SK-N-SH (cell line): ENCODE measurements around the gene CFAP97. TPM values are rescaled to one million over a fixed set of nuclear protein-coding genes. Genes with fewer than 3 reads are reported as not detected.

Experiments used
- CTCF ChIA-PET: fragments of 300-600, 350-600 bp; formaldehyde crosslinking; extraction: SDS; loops from one replicate; lab custom pipeline; 2021; lab: Yijun Ruan, JAX
- POLR2A ChIA-PET: fragments of 350-600 bp; sonication (Branson Sonifier 250); formaldehyde crosslinking; extraction: SDS; loops from one replicate; lab custom pipeline; 2020; ENCODE audit warnings: antibody characterized with exemption, inconsistent platforms; lab: Yijun Ruan, JAX
- DNase-seq: peaks from one replicate; pipeline ENCODE4 v3.0.0; 2012
- H2AFZ ChIP-seq: fragments of 200-600 bp; sonication (generic); 2 replicates; pipeline ENCODE4 v1.8.1; 2016; ENCODE audit warnings: antibody characterized with exemption, mild to moderate bottlenecking, low read depth
- H3F3A ChIP-seq: fragments of 200-600 bp; sonication (generic); replicated peaks from 2 replicates; pipeline ENCODE3; 2016; ENCODE audit warnings: antibody characterized with exemption, mild to moderate bottlenecking; ENCODE audit not compliant: insufficient read depth
- H3K27ac ChIP-seq, 2 experiments: fragments of 200-500 bp in 1 of 2; fragments of 200-600 bp in 1 of 2; sonication (Bioruptor generic) in 1 of 2; sonication (generic), shearing (Covaris generic) in 1 of 2; 2 replicates each; pipeline versions ENCODE4 v1.5.1 to v1.6.1; 2014 to 2016; ENCODE audit warnings: low read depth in 2 of 2, inconsistent platforms in 1 of 2, low read length in 1 of 2, mild to moderate bottlenecking in 1 of 2, mixed read lengths in 1 of 2
- H3K27me3 ChIP-seq: fragments of 200-600 bp; sonication (generic), shearing (Covaris generic); 2 replicates; pipeline ENCODE4 v1.6.1; 2016; ENCODE audit warnings: mixed run types; ENCODE audit not compliant: insufficient read depth
- H3K36me3 ChIP-seq, 2 experiments: fragments of 200-500 bp in 1 of 2; fragments of 200-600 bp in 1 of 2; sonication (Bioruptor generic) in 1 of 2; sonication (generic) in 1 of 2; replicated peaks in 1 of 2; 2 replicates each; pipeline versions ENCODE3 to v1.5.1; 2014 to 2016; ENCODE audit warnings: low read length in 1 of 2, mild to moderate bottlenecking in 1 of 2; ENCODE audit not compliant: insufficient read depth in 2 of 2, control insufficient read depth in 1 of 2
- H3K4me1 ChIP-seq, 2 experiments: fragments of 200-500 bp in 1 of 2; fragments of 200-600 bp in 1 of 2; sonication (Bioruptor generic) in 1 of 2; sonication (generic), shearing (Covaris generic) in 1 of 2; 2 replicates each; pipeline versions ENCODE4 v1.5.1 to v1.6.1; 2014 to 2016; ENCODE audit warnings: low read depth in 1 of 2, low read length in 1 of 2, mixed run types in 1 of 2; ENCODE audit not compliant: insufficient read depth in 2 of 2, control insufficient read depth in 1 of 2
- H3K4me2 ChIP-seq: fragments of 200-600 bp; sonication (generic), shearing (Covaris generic); 2 replicates; pipeline ENCODE4 v1.6.1; 2017; ENCODE audit warnings: mixed run types
- H3K4me3 ChIP-seq, 2 experiments: fragments of 200-500 bp in 1 of 2; fragments of 200-600 bp in 1 of 2; sonication (Bioruptor generic) in 1 of 2; sonication (generic), shearing (Covaris generic) in 1 of 2; 2 replicates each; pipeline versions ENCODE4 v1.5.1 to v1.8.1; 2014 to 2016; ENCODE audit warnings: low read depth in 2 of 2, inconsistent platforms in 1 of 2, low read length in 1 of 2, mild to moderate bottlenecking in 1 of 2, mixed read lengths in 1 of 2, moderate library complexity in 1 of 2
- H3K79me2 ChIP-seq: fragments of 200-600 bp; sonication (generic); 2 replicates; pipeline ENCODE4 v1.8.1; 2017; ENCODE audit warnings: mild to moderate bottlenecking; ENCODE audit not compliant: insufficient read depth
- H3K9ac ChIP-seq: fragments of 200-600 bp; sonication (generic); 2 replicates; pipeline ENCODE4 v1.6.1; 2017; ENCODE audit warnings: mixed run types
- H3K9me2 ChIP-seq: fragments of 200-600 bp; sonication (generic); 2 replicates; pipeline ENCODE4 v1.6.1; 2017; ENCODE audit warnings: mixed run types
- H3K9me3 ChIP-seq: fragments of 200-600 bp; sonication (generic); 2 replicates; pipeline ENCODE4 v1.6.1; 2017; ENCODE audit warnings: mixed run types, mild to moderate bottlenecking, moderate library complexity
- H4K20me1 ChIP-seq: fragments of 200-600 bp; sonication (generic); 2 replicates; pipeline ENCODE4 v1.6.1; 2017; ENCODE audit warnings: mild to moderate bottlenecking, mixed run types; ENCODE audit not compliant: insufficient read depth
- ELF1 ChIP-seq: IDR thresholded peaks from 2 replicates; pipeline ENCODE4 v1.4.0; 2012
- EP300 ChIP-seq, 2 experiments: IDR thresholded peaks; 2 replicates each; pipeline versions ENCODE4 v1.4.0 to v1.6.1; 2012; ENCODE audit warnings: borderline replicate concordance in 1 of 2, low read depth in 1 of 2, low read length in 1 of 2
- EZH2phosphoT487 ChIP-seq: fragments of 200-600 bp; sonication (generic); IDR thresholded peaks from 2 replicates; pipeline ENCODE4 v1.6.1; 2017; ENCODE audit warnings: low read depth, mixed run types, mild to moderate bottlenecking, antibody characterized with exemption, moderate library complexity, borderline replicate concordance
- FOSL2 ChIP-seq: IDR thresholded peaks from 2 replicates; pipeline ENCODE4 v1.4.0; 2012; ENCODE audit warnings: low read depth, mild to moderate bottlenecking, moderate library complexity, borderline replicate concordance
- GABPA ChIP-seq: IDR thresholded peaks from 2 replicates; pipeline ENCODE4 v1.4.0; 2012; ENCODE audit warnings: low read depth, mild to moderate bottlenecking
- IRF3 ChIP-seq: fragments of 150-350 bp; IDR thresholded peaks from 2 replicates; pipeline ENCODE4 v1.6.1; 2016; ENCODE audit warnings: mild to moderate bottlenecking, low read depth, low read length
- MAX ChIP-seq: IDR thresholded peaks from 2 replicates; pipeline ENCODE4 v1.4.0; 2012; ENCODE audit warnings: low read depth
- MEF2A ChIP-seq: IDR thresholded peaks from 2 replicates; pipeline ENCODE4 v1.4.0; 2012; ENCODE audit warnings: low read depth, borderline replicate concordance
- MXI1 ChIP-seq: IDR thresholded peaks from 2 replicates; pipeline ENCODE4 v1.6.1; 2012; ENCODE audit warnings: mild to moderate bottlenecking, low read depth, low read length, improper control_type of control experiment
- NFIC ChIP-seq: IDR thresholded peaks from 2 replicates; pipeline ENCODE4 v1.4.0; 2012; ENCODE audit warnings: borderline replicate concordance
- NRF1 ChIP-seq: IDR thresholded peaks from 2 replicates; pipeline ENCODE4 v1.6.1; 2012; ENCODE audit warnings: low read depth, mild to moderate bottlenecking, low read length
- PBX3 ChIP-seq: IDR thresholded peaks from 2 replicates; pipeline ENCODE4; 2012
- RAD21 ChIP-seq: IDR thresholded peaks from 2 replicates; pipeline ENCODE4 v1.6.1; 2012; ENCODE audit warnings: mild to moderate bottlenecking, low read length
- RFX5 ChIP-seq: IDR thresholded peaks from 2 replicates; pipeline ENCODE4 v1.6.1; 2012; ENCODE audit warnings: mild to moderate bottlenecking, improper control_type of control experiment, low read length
- RXRA ChIP-seq: IDR thresholded peaks from 2 replicates; pipeline ENCODE4 v1.4.0; 2012; ENCODE audit warnings: low read depth, mild to moderate bottlenecking, borderline replicate concordance
- SIN3A ChIP-seq: IDR thresholded peaks from 2 replicates; pipeline ENCODE4 v1.6.1; 2012; ENCODE audit warnings: low read depth, mild to moderate bottlenecking, low read length, moderate library complexity, borderline replicate concordance
- TEAD4 ChIP-seq: IDR thresholded peaks from 2 replicates; pipeline ENCODE4 v1.4.0; 2012; ENCODE audit warnings: mild to moderate bottlenecking, borderline replicate concordance; ENCODE audit not compliant: insufficient read depth
- USF2 ChIP-seq: fragments of 150-350 bp; IDR thresholded peaks from 2 replicates; pipeline ENCODE4 v1.6.1; 2017; ENCODE audit warnings: antibody characterized with exemption, low read length, low read depth, borderline replicate concordance
- YY1 ChIP-seq: IDR thresholded peaks from 2 replicates; pipeline ENCODE4 v1.4.0; 2012; ENCODE audit warnings: low read depth, mild to moderate bottlenecking
- ZBTB33 ChIP-seq: IDR thresholded peaks from 2 replicates; pipeline ENCODE4 v1.4.0; 2012; ENCODE audit warnings: low read depth, borderline replicate concordance
- WGBS: methylation state at CpG from one replicate; pipeline ENCODE4 v1.1.6; 2017; ENCODE audit warnings: low lambda C conversion rate; 5-methylcytosine and 5-hydroxymethylcytosine counted together
- polyA plus RNA-seq, 3 experiments: library from polyadenylated mRNA; depleted of rRNA; stranded (reverse); fragments of >200 nt; gene quantifications; 2 replicates each; pipeline ENCODE4 v1.2.3, GENCODE V29; 2012

Gene CFAP97
- polyA plus RNA-seq, 1 of the 3 experiments (the other 2 are of a cell fraction), result 10.6 TPM

- Histone ChIP-seq H3K27ac (peak overlapping the region in 1 of 2 experiments; percentile 39; a peak in 1 of 4 replicates), H4K20me1 (peaks cover 11% of the 10 kb centered on the region), H3K4me2 (0 out of 2 replicates have a peak overlapping the region, but pooled peaks have one; percentile 5), H3K9me2 (no peaks in the 10 kb centered on the region), H3F3A (peaks cover 16% of the 10 kb centered on the region), H3K79me2 (peaks cover 74% of the 10 kb centered on the region; the same call in 1 of the 2 replicates), H3K4me3 (no peak overlapping the region), H3K27me3 (no peaks in the 10 kb centered on the region), H3K36me3 (peaks cover 3 to 10% of the 10 kb centered on the region in 2 experiments), H3K4me1 (peaks cover 0 to 19% of the 10 kb centered on the region in 2 experiments; a peak in 3 of 4 replicates), H3K9ac (no peak overlapping the region), H3K9me3 (no peaks in the 10 kb centered on the region), H2AFZ (no peak overlapping the region)
- ChIA-PET POLR2A (no interaction called here), CTCF (interaction anchor here (0.6 to 3.9 kb wide), 9 partner anchors 8 to 244 kb away, joined by 3 to 38 read pairs (median 4); partner anchors contain the start of genes SLC25A4 and UFSP2)
- 82% methylated on average over 2 of the region's 2 CpGs for WGBS
- no peak for TF ChIP-seq IRF3
- TF ChIP-seq MXI1, result no peak
- no peak for TF ChIP-seq MAX
- TF ChIP-seq MEF2A, result no peak
- TF ChIP-seq NRF1, result no peak
- TF ChIP-seq TEAD4, result no peak
- TF ChIP-seq FOSL2, result no peak
- TF ChIP-seq RFX5, result no peak
- no peak for TF ChIP-seq NFIC
- TF ChIP-seq EP300 (IDR thresholded peaks at IDR 0.05; ENCODE audit: borderline replicate concordance in 1 of 2, low read depth in 1 of 2, low read length in 1 of 2), result no peak
- no peak for TF ChIP-seq USF2
- no peak for TF ChIP-seq RAD21
- no peak for TF ChIP-seq YY1
- DNase-seq, result no peak
Observed at GRCh38 chr4:185182239-185182638, 21.6 kb downstream of the CFAP97 start.

- Histone ChIP-seq H3K9me3 (no peaks in the 10 kb centered on the region), H3K9ac (no peak overlapping the region), H3K4me3 (no peak overlapping the region), H3K9me2 (no peaks in the 10 kb centered on the region), H3K27me3 (no peaks in the 10 kb centered on the region), H3K4me2 (no peak overlapping the region), H3K79me2 (peaks cover 69% of the 10 kb centered on the region), H4K20me1 (peaks cover 11% of the 10 kb centered on the region), H3K4me1 (peaks cover 0 to 19% of the 10 kb centered on the region in 2 experiments; a peak in 3 of 4 replicates), H3K36me3 (peaks cover 7 to 17% of the 10 kb centered on the region in 2 experiments), H3K27ac (no peak overlapping the region), H3F3A (peaks cover 12% of the 10 kb centered on the region), H2AFZ (no peak overlapping the region)
- CTCF ChIA-PET, result interaction anchor here (1.5 kb wide), 1 partner anchor 45 kb away, joined by 3 read pairs; no protein-coding TSS in a partner anchor
- POLR2A ChIA-PET, result no interaction called here
- WGBS, result 95% methylated on average over 2 of the region's 3 CpGs
- TF ChIP-seq EZH2phosphoT487 (no peak), ZBTB33 (no peak), ELF1 (no peak), GABPA (no peak), RAD21 (no peak), PBX3 (no peak), MAX (no peak), RXRA (no peak), EP300 (IDR thresholded peaks at IDR 0.05; ENCODE audit: borderline replicate concordance in 1 of 2, low read depth in 1 of 2, low read length in 1 of 2) (no peak), SIN3A (no peak)
- DNase-seq, result no peak
Observed at GRCh38 chr4:185179488-185179887, 24.3 kb downstream of the CFAP97 start.
